C1 segment of cervical spinal cord (tissue), 14 donors: ENCODE data around the gene ARHGEF7.

Source experiments
- DNase-seq, 14 donors: peaks; one replicate each; lab custom pipeline; 2025; lab: John Stamatoyannopoulos, UW

The ARHGEF7 gene

GRCh38 chr13:111343186-111343805 is 228.2 kb downstream of the ARHGEF7 start:
- no peak for DNase-seq

GRCh38 chr13:111344471-111345191 is 229.5 kb downstream of the ARHGEF7 start:
- DNase-seq, result peak in 1 of 14 donors; percentile 78

- DNase-seq, result peak in 1 of 14 donors; percentile 7
Measured at GRCh38 chr13:111345682-111346081, 230.6 kb downstream of the ARHGEF7 start.

- peak in 1 of 14 donors; percentile 51 for DNase-seq
Measured at GRCh38 chr13:111346101-111346680, 231.1 kb downstream of the ARHGEF7 start.

- DNase-seq, result no peak
Measured at GRCh38 chr13:111347438-111347837, 232.3 kb downstream of the ARHGEF7 start.

- DNase-seq, result no peak
Measured at GRCh38 chr13:111353508-111353907, 238.4 kb downstream of the ARHGEF7 start.

- no peak for DNase-seq
Measured at GRCh38 chr13:111354789-111355188, 239.7 kb downstream of the ARHGEF7 start.
